Right ventricle myocardium inferior (tissue), 1 donor: ENCODE measurements around the gene TMSB4X. TPM values are rescaled to one million over a fixed set of nuclear protein-coding genes. Genes with fewer than 3 reads are reported as not detected.
"Not testable (repeated sequence)": the region's sequence is repeated elsewhere in the genome, so short reads cannot be mapped to it uniquely, and the experiment has no call there.

Source experiments
- ATAC-seq: fragments of 200-7000 bp; cut with Tn5 transposase; one replicate; pipeline ENCODE4 v1.9.1; 2020; ENCODE audit warnings: mild to moderate bottlenecking, moderate library complexity
- DNase-seq: peaks from one replicate; pipeline ENCODE4 v3.0.0; 2021; ENCODE audit errors: missing footprints
- intact Hi-C: fragments of 100-400 bp; cut with DNase I; formaldehyde crosslinking; loops from one replicate; pipeline ENCODE4 v1.11.0; 2022
- total RNA-seq: library from RNA; stranded (reverse); fragmentation: NEBNext Ultra II Directional; extraction: Animal tissue kit (Norgen Biotek cat#: 25700); gene quantifications from one replicate; pipeline ENCODE4 v1.2.1, GENCODE V29; 2021
- donor health status: DM: no; HTN: yes; CAD: no; lungs with severe emphysema.

The TMSB4X gene
- total RNA-seq, 1 donor from 2014 or later: 1,134 TPM

GRCh38 chrX:13008189-13008533 is 33.3 kb downstream of the TMSB4X start:
- intact Hi-C loops: no loop called here
- no peak for ATAC-seq

GRCh38 chrX:13008851-13009250 is 33.9 kb downstream of the TMSB4X start:
- intact Hi-C loops: no loop called here

More at GRCh38 chrX:13008189-13008533, 33.3 kb downstream of the TMSB4X start:
- DNase-seq: no peak

GRCh38 chrX:13009273-13009672 is 34.4 kb downstream of the TMSB4X start:
- DNase-seq (no peak), ATAC-seq (no peak)
- intact Hi-C loops: no loop called here

More at GRCh38 chrX:13008851-13009250, 33.9 kb downstream of the TMSB4X start:
- DNase-seq (no peak), ATAC-seq (no peak)

- ATAC-seq: no peak
- DNase-seq: no peak
- intact Hi-C loops: no loop called here
Measured at GRCh38 chrX:13009844-13010243, 34.9 kb downstream of the TMSB4X start.

GRCh38 chrX:13010546-13010945 is 35.6 kb downstream of the TMSB4X start:
- intact Hi-C loops: no loop called here
- ATAC-seq (no peak), DNase-seq (no peak)

- intact Hi-C loops: no loop called here
- DNase-seq: peak; percentile 72
- peak; percentile 75 for ATAC-seq
Measured at GRCh38 chrX:13013363-13014110, 38.6 kb downstream of the TMSB4X start.

- intact Hi-C loops: no loop called here
- no peak for DNase-seq
- no peak for ATAC-seq
Measured at GRCh38 chrX:13014111-13015096, 39.5 kb downstream of the TMSB4X start.

GRCh38 chrX:13015536-13016236 is 40.8 kb downstream of the TMSB4X start:
- intact Hi-C loops: no loop called here
- ATAC-seq: no peak
- DNase-seq: no peak

GRCh38 chrX:13016731-13017130 is 41.8 kb downstream of the TMSB4X start:
- intact Hi-C loops, ATAC-seq, DNase-seq: not testable (repeated sequence)

- DNase-seq: no peak
- intact Hi-C loops: no loop called here
- ATAC-seq: no peak
Measured at GRCh38 chrX:13022926-13023325, 48.0 kb downstream of the TMSB4X start.

- DNase-seq (no peak), ATAC-seq (no peak)
- intact Hi-C loops: no loop called here
Measured at GRCh38 chrX:13023567-13023966, 48.7 kb downstream of the TMSB4X start.

GRCh38 chrX:13023979-13024378 is 49.1 kb downstream of the TMSB4X start:
- intact Hi-C loops: no loop called here
- ATAC-seq (no peak), DNase-seq (no peak)

- no peak for DNase-seq
- intact Hi-C loops: loop anchor here (5.0 kb wide), 1 partner anchor 33 kb away; no protein-coding TSS in a partner anchor
- no peak for ATAC-seq
Measured at GRCh38 chrX:13024986-13025385, 50.1 kb downstream of the TMSB4X start.

Other genes with a start within 250 kb of the TMSB4X start
- gene PRPS2, start 183.7 kb upstream of the TMSB4X start, total RNA-seq: 4.7 TPM
- 0.68 TPM for gene TLR7, start 108.0 kb upstream of the TMSB4X start, total RNA-seq
- 1.5 TPM for gene TLR8, start 68.5 kb upstream of the TMSB4X start, total RNA-seq
- gene FAM9C, start 69.5 kb downstream of the TMSB4X start, total RNA-seq: 0.38 TPM